ENCODE data around the gene HOTAIR. TPM values are rescaled to one million over a fixed set of nuclear protein-coding genes. Genes with fewer than 3 reads are reported as not detected.

HOTAIR gene
- polyA plus RNA-seq, 1 experiment: 11.4 TPM

GRCh38 chr12:53963005-53963404 is 11.7 kb downstream of the HOTAIR start:
- peak overlapping the region; percentile 18; the same call in 1 of the 2 replicates for H3K4me3 ChIP-seq (ENCODE audit: low read depth, low read length)
- DNase-seq (ENCODE audit: low read depth): no peak
- H3K27me3 ChIP-seq (ENCODE audit: control insufficient read depth, insufficient read depth, low read length): peaks cover 5% of the 10 kb centered on the region
- POLR2A ChIA-PET: interaction anchor here (0.6 kb wide), 1 partner anchor 180 kb away, joined by 4 read pairs; no protein-coding TSS in a partner anchor
- CTCF ChIA-PET: interaction anchor here (1.4 to 2.0 kb wide), 5 partner anchors 22 to 245 kb away, joined by 3 to 5 read pairs (median 4); partner anchors contain the start of gene HOXC10
- no peaks in the 10 kb centered on the region for H3K36me3 ChIP-seq (ENCODE audit: control insufficient read depth, insufficient read depth, low read length)
- TF ChIP-seq, protein P1, sequence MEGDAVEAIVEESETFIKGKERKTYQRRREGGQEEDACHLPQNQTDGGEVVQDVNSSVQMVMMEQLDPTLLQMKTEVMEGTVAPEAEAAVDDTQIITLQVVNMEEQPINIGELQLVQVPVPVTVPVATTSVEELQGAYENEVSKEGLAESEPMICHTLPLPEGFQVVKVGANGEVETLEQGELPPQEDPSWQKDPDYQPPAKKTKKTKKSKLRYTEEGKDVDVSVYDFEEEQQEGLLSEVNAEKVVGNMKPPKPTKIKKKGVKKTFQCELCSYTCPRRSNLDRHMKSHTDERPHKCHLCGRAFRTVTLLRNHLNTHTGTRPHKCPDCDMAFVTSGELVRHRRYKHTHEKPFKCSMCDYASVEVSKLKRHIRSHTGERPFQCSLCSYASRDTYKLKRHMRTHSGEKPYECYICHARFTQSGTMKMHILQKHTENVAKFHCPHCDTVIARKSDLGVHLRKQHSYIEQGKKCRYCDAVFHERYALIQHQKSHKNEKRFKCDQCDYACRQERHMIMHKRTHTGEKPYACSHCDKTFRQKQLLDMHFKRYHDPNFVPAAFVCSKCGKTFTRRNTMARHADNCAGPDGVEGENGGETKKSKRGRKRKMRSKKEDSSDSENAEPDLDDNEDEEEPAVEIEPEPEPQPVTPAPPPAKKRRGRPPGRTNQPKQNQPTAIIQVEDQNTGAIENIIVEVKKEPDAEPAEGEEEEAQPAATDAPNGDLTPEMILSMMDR (IDR thresholded peaks at IDR 0.05; ENCODE audit: insufficient read depth, low read depth, low read length): no peak

DNA sequence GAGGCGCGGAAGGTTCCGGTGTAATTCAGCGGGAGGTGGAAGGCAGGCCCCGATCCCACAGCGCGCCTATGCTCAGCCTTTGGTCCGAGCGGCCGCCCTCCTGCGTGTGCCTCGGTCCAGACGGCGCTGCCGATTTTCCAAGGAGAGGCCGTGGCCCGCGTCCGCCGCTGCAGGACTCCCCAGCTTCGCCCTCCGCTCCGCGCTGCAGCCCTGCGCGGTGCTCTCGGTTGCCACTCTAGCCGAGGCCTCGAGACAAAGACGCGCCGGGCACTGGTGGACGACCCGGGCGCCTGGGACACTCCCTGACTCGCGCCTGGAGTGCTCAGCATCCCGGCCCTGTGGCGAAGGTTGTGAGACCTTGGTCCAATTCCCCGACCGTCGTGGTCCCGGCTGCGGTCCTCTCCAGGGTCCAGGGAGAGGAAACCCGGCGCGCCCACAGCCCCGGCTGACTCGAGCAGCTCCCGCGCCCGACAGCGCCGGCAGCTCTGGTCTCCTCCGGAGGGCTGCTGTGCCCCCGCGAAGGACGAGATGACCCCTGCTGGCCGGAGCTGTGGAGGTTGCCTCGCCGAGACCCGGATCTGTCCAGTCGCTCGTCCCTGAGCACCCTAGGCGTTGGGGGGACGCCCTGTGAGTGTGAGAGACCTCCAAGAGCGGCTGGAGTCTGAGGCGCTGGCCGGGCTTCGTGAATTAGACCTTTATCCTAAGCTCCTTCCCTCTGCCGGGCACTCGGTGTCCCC is 13.6 kb downstream of the HOTAIR start:
- Histone ChIP-seq H3K36me3 (ENCODE audit: control insufficient read depth, insufficient read depth, low read length) (no peaks in the 10 kb centered on the region), H3K27me3 (ENCODE audit: control insufficient read depth, insufficient read depth, low read length) (peaks cover 12% of the 10 kb centered on the region), H3K4me3 (ENCODE audit: low read depth, low read length) (no peak overlapping the region)
- TF ChIP-seq, protein P1 (IDR thresholded peaks at IDR 0.05; ENCODE audit: insufficient read depth, low read depth, low read length): peak; percentile 17; the same call in 1 of the 2 replicates
- ChIA-PET POLR2A (interaction anchor here (1.0 kb wide), 1 partner anchor 209 kb away, joined by 4 read pairs; no protein-coding TSS in a partner anchor), CTCF (interaction anchor here (0.8 to 1.3 kb wide), 4 partner anchors 12 to 218 kb away, joined by 3 to 4 read pairs (median 3); partner anchors contain the start of genes HOTAIR and HOXC11)
- DNase-seq (ENCODE audit: low read depth): no peak

GRCh38 chr12:53960187-53961024 is 14.3 kb downstream of the HOTAIR start:
- no peak overlapping the region for H3K4me3 ChIP-seq (ENCODE audit: low read depth, low read length)
- peaks cover 14% of the 10 kb centered on the region for H3K27me3 ChIP-seq (ENCODE audit: control insufficient read depth, insufficient read depth, low read length)
- DNase-seq (ENCODE audit: low read depth): no peak
- H3K36me3 ChIP-seq (ENCODE audit: control insufficient read depth, insufficient read depth, low read length): no peaks in the 10 kb centered on the region
- ChIA-PET CTCF (interaction anchor here (0.8 kb wide), 1 partner anchor 217 kb away, joined by 3 read pairs; no protein-coding TSS in a partner anchor), POLR2A (interaction anchor here (1.0 kb wide), 1 partner anchor 208 kb away, joined by 4 read pairs; no protein-coding TSS in a partner anchor)
- TF ChIP-seq, protein P1 (IDR thresholded peaks at IDR 0.05; ENCODE audit: insufficient read depth, low read depth, low read length): no peak

- CTCF ChIA-PET: interaction anchor here (0.5 to 1.2 kb wide), 5 partner anchors 26 to 249 kb away, joined by 3 to 5 read pairs (median 3); partner anchors contain the start of gene HOXC10
- peaks cover 20% of the 10 kb centered on the region for H3K27me3 ChIP-seq (ENCODE audit: control insufficient read depth, insufficient read depth, low read length)
- no peak for DNase-seq (ENCODE audit: low read depth)
- POLR2A ChIA-PET: no interaction called here
- no peaks in the 10 kb centered on the region for H3K36me3 ChIP-seq (ENCODE audit: control insufficient read depth, insufficient read depth, low read length)
- no peak overlapping the region for H3K4me3 ChIP-seq (ENCODE audit: low read depth, low read length)
- TF ChIP-seq, protein P1 (IDR thresholded peaks at IDR 0.05; ENCODE audit: insufficient read depth, low read depth, low read length): no peak
Observed at GRCh38 chr12:53959314-53959713, 15.4 kb downstream of the HOTAIR start.

All from BJ (cell line).